Hematopoietic multipotent progenitor cell (in vitro differentiated cells): Measurements from ENCODE around the gene ERC2. TPM values are rescaled to one million over a fixed set of nuclear protein-coding genes. Genes with fewer than 3 reads are reported as not detected.

ENCODE experiments used
- DNase-seq, 3 donors: peaks; one replicate each; pipeline ENCODE4 v3.0.0-alpha.2; 2011 to 2015; ENCODE audit warnings: low read depth in 2 of 3, low spot score in 2 of 3
- total RNA-seq: library from RNA; depleted of rRNA; stranded (reverse); fragments of >200 nt; gene quantifications from one replicate; pipeline ENCODE4 v1.2.3, GENCODE V29; 2012

Gene ERC2
- total RNA-seq, 1 donor, result 0.54 TPM

GRCh38 chr3:56133423-56133822, 334.8 kb downstream of the ERC2 start:
- no peak for DNase-seq

- DNase-seq, result no peak
Measured at GRCh38 chr3:56132762-56133161, 335.5 kb downstream of the ERC2 start.

- DNase-seq, result no peak
Measured at GRCh38 chr3:56131974-56132590, 336.2 kb downstream of the ERC2 start.

GRCh38 chr3:56130036-56130435, 338.2 kb downstream of the ERC2 start:
- no peak for DNase-seq

GRCh38 chr3:56126632-56127031, 341.6 kb downstream of the ERC2 start:
- DNase-seq, result no peak

- DNase-seq, result no peak
Measured at GRCh38 chr3:56125358-56126005, 342.8 kb downstream of the ERC2 start.

- DNase-seq, result no peak
Measured at GRCh38 chr3:56124546-56124945, 343.7 kb downstream of the ERC2 start.

- no peak for DNase-seq
Measured at GRCh38 chr3:56123487-56123886, 344.8 kb downstream of the ERC2 start.

GRCh38 chr3:56122911-56123310, 345.4 kb downstream of the ERC2 start:
- DNase-seq, result no peak

GRCh38 chr3:56121716-56122115, 346.6 kb downstream of the ERC2 start:
- no peak for DNase-seq

- DNase-seq, result no peak
Measured at GRCh38 chr3:56119575-56120349, 348.5 kb downstream of the ERC2 start.

GRCh38 chr3:56118968-56119367, 349.3 kb downstream of the ERC2 start:
- no peak for DNase-seq

- no peak for DNase-seq
Measured at GRCh38 chr3:56115698-56116097, 352.6 kb downstream of the ERC2 start.

GRCh38 chr3:56115199-56115598, 353.1 kb downstream of the ERC2 start:
- no peak for DNase-seq

- no peak for DNase-seq
Measured at GRCh38 chr3:56113908-56114307, 354.4 kb downstream of the ERC2 start.

GRCh38 chr3:56113231-56113630, 355.0 kb downstream of the ERC2 start:
- DNase-seq, result no peak

GRCh38 chr3:56111606-56112304, 356.5 kb downstream of the ERC2 start:
- DNase-seq, result no peak

GRCh38 chr3:56110886-56111285, 357.4 kb downstream of the ERC2 start:
- DNase-seq, result no peak

GRCh38 chr3:56107157-56107556, 361.1 kb downstream of the ERC2 start:
- DNase-seq, result no peak

- DNase-seq, result no peak
Measured at GRCh38 chr3:56102032-56102431, 366.2 kb downstream of the ERC2 start.

- DNase-seq, result no peak
Measured at GRCh38 chr3:56101576-56101975, 366.7 kb downstream of the ERC2 start.
